ENCODE measurements around the gene CAP2.
"Not testable (repeated sequence)": the region's sequence is repeated elsewhere in the genome, so short reads cannot be mapped to it uniquely, and the experiment has no call there.

The CAP2 gene

GRCh38 chr6:17581282-17581681, 187.9 kb downstream of the CAP2 start:
- DNase-seq (ENCODE audit: low read depth in 2 of 2): not testable (repeated sequence)

- no peak for DNase-seq (ENCODE audit: low read depth in 2 of 2)
These were observed 190.4 kb downstream of the CAP2 start for GRCh38 chr6:17583811-17584210.

DNA sequence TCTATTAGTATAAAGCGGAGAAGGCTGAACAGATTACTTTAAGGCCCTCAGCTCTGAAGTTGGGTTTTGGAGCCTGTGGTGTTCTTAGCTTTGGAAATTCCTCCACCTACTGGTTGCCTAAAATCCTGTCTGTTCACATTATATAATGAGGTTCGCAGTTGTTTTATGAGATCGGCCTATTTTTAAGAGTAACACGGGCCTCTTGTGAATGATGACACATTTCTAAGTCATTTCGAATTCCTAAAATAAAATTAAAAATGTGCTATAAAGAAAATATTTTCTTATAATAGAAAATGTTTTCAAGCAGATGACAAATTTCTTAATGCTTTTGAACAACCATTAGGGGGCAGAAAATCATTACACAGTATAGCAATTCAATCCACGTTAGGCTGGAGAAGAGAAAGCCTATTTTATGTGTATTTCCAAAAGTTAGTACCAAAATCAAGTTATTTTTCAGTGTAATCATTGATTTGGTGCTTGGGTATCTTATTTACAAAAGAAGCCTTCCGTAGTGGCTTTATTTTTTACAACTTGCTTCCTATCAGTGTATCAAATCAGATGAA, 190.9 kb downstream of the CAP2 start:
- no peak for DNase-seq (ENCODE audit: low read depth in 2 of 2)

GRCh38 chr6:17585766-17586490, 192.5 kb downstream of the CAP2 start:
- DNase-seq (ENCODE audit: low read depth in 2 of 2): no peak

DNA sequence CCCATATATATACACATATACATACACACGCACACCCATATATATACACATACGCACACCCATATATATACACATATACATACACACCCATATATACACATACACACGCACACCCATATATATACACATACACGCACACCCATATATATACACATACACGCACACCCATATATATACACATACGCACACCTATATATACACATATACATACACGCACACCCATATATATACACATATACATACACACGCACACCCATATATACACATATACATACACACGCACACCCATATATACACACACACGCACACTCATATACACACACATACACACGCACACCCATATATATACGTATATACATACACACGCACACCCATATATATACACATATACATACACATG, 193.2 kb downstream of the CAP2 start:
- not testable (repeated sequence) for DNase-seq (ENCODE audit: low read depth in 2 of 2)

- no peak for DNase-seq (ENCODE audit: low read depth in 2 of 2)
These were observed 194.6 kb downstream of the CAP2 start for GRCh38 chr6:17588011-17588410.

- DNase-seq (ENCODE audit: low read depth in 2 of 2): no peak
These were observed 196.2 kb downstream of the CAP2 start for GRCh38 chr6:17589406-17590096.

DNA sequence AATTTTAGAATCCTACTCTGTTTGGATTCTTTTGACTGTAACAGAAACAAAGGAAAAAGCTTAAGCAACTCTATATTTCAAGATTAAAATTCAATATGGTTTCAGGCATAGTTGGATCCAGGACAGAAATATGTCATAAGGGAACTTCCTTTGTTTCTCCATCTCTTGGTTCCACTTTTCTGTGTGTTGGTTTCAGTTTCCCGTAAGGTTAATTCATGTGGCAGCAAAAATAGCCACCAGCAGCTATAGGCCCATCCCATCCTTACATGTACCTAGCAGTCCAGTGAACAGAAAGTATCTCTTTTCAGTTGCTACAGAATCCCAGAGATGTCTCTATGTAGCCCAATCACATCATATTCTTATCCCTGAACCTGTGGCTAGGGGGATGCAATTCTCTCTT, 197.9 kb downstream of the CAP2 start:
- DNase-seq (ENCODE audit: low read depth in 2 of 2): no peak

DNA sequence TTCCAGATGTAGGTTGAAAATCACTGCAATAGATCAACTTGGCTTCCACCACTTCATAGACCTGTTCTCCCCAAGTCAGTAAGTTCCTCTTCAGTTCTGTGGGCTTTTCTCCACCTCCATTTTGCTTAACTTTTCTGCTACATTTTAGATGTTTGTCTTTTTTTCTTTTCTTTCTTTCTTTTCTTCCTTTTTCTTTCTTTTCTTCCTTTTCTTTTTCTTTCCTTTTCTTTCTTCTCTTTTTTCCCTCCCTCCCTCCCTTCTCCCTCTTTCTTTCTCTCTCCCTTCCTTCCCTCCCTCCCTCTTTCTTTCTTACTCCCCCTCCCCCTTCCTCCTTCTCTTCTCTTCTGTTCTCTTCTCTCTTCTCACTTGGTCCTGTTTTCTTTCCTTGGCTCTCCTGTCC, 199.9 kb downstream of the CAP2 start:
- DNase-seq (ENCODE audit: low read depth in 2 of 2): no peak

DNA sequence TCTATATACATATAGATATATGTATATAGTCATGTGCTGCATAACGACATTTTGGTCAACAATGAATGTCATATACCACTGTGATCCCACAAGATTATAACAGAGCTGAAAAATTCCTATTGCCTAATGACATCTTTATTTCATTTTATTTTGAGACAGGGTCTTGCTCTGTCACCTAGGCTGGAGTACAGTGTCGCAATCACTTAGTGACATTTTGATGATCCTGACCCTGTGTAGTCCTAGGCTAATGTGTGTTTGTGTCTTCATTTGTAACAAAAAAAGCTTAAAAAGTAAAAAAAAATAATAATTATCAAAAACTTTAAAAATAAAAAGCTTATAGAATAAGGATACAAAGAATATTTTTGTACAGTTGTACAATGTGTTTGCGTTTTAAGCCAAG, 202.7 kb downstream of the CAP2 start:
- DNase-seq (ENCODE audit: low read depth in 2 of 2): no peak

GRCh38 chr6:17599877-17600526, 206.6 kb downstream of the CAP2 start, which contains the start of gene FAM8A1:
Gene FAM8A1, plus strand, starts transcription at chr6:17600302. Its CDS starts 108 bp downstream, at chr6:17600410.
- DNase-seq (ENCODE audit: low read depth in 2 of 2): peak; percentile 86 to 97

- DNase-seq (ENCODE audit: low read depth in 2 of 2): peak in 1 of 2 donors; percentile 5
These were observed 207.4 kb downstream of the CAP2 start for GRCh38 chr6:17600527-17601385.

DNA sequence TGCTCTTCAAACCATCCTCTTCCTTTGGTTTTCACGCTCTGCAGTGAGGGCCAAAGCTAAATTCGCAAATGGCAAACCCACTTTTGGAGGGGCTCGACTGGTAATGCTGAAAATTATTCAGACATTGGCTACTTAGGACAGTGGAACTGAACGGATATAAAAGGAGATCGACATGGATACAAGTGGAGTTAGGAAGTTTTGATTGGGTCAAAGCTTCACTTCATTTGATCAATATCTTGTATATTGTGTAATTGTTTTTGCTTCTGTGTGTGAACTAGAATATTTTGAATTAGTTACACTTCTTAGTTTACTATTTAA, 207.9 kb downstream of the CAP2 start:
- no peak for DNase-seq (ENCODE audit: low read depth in 2 of 2)

- DNase-seq (ENCODE audit: low read depth in 2 of 2): no peak
These were observed 209.5 kb downstream of the CAP2 start for GRCh38 chr6:17602888-17603287.

DNA sequence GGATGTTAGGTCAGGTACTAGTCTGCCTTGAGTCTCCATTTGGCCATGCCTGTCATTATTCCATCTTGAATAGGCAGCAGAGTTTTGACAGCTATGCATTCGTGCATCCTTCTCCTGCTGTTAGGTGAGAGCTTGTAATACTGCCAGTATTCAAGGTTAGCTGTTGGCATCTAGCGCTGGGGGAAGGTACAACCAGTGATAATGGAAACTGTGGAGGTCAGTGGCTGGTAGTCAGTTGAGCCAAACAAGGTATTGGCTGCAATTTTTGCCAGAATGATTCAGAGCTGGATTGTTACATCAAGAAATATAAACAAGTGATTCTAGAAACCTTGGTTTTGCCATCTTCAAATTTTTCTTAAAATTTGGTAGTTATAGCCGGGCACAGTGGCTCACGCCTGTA, 213.2 kb downstream of the CAP2 start:
- no peak for DNase-seq (ENCODE audit: low read depth in 2 of 2)

All from stimulated activated CD4-positive, alpha-beta T cell treated with anti-CD3 and anti-CD28 coated beads, Interleukin-1b, Interleukin-23, amount 100 ng/mL, for 1 hour (primary cell).